Placental pericyte (primary cell): Measurements from ENCODE around the gene GEMIN8. TPM values are rescaled to one million over a fixed set of nuclear protein-coding genes. Genes with fewer than 3 reads are reported as not detected.

ENCODE experiments used
- total RNA-seq: library from RNA; depleted of rRNA; stranded (reverse); fragments of >200 nt; gene quantifications from 2 replicates; pipeline ENCODE4 v1.2.3, GENCODE V29; 2012

Gene GEMIN8
- 11.2 and 14.2 TPM in 2 replicates for total RNA-seq

GRCh38 chrX:14029425-14030173 is at the start of gene GEMIN8:
GEMIN8 (minus strand) TSS chrX:14029892; CDS start chrX:14021478, 8,414 bp downstream.

Other genes starting within 250 kb of the GEMIN8 start
- gene GPM6B, start 212.8 kb downstream of the GEMIN8 start, total RNA-seq: 0.14 TPM in 1 of 2 replicates, not detected in the other